Cardiac fibroblast (primary cell): Measurements from ENCODE around the gene TCF12.

Source experiments
- DNase-seq, 2 donors: peaks; one replicate each; pipeline versions ENCODE4 v3.0.0 to v3.0.0-alpha.2; 2010; ENCODE audit warnings: low read depth in 2 of 2
- H3K4me3 ChIP-seq, 2 donors: replicated peaks in 1 of 2; 1 replicate in 1 of 2; 2 replicates in 1 of 2; pipeline ENCODE4 v1.5.1; 2011; ENCODE audit warnings: low read depth in 2 of 2, low read length in 2 of 2, mild to moderate bottlenecking in 2 of 2, moderate library complexity in 1 of 2
- TF ChIP-seq, protein P1 (sequence below): IDR thresholded peaks from one replicate; pipeline ENCODE4 v1.5.1; 2011; ENCODE audit warnings: low read depth, mild to moderate bottlenecking, low read length, inconsistent platforms

Gene TCF12

DNA sequence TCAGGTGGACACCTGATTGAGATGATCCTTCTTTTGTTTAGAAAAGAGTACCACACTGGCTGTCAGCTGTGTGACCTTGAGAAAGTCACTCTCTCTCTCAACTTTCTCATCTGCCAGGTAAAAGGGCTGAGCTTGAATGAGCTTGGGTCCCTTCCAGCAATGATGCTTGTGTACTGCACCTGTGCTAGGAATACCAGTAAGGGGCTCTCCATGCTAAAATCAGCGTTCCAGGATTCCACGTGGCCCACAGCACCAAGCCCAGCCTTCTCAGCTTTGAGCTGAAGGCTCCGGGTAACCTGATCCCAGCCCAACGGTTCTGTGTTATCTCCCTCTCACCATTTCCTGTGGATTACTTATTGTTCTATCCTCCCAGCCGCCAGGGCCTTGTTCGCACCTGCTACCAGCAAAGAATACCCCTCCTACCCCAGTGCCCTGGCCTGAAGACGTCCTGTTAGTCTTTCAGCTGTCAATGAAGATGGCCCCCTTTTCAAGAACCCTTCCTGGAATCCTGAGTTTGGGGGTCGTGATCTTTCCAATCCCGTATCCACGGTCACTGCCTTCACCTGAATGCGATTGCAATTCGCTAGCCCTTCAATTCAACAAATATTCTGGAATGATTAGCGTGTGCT is 403.6 kb downstream of the TCF12 start:
- TF ChIP-seq, protein P1, sequence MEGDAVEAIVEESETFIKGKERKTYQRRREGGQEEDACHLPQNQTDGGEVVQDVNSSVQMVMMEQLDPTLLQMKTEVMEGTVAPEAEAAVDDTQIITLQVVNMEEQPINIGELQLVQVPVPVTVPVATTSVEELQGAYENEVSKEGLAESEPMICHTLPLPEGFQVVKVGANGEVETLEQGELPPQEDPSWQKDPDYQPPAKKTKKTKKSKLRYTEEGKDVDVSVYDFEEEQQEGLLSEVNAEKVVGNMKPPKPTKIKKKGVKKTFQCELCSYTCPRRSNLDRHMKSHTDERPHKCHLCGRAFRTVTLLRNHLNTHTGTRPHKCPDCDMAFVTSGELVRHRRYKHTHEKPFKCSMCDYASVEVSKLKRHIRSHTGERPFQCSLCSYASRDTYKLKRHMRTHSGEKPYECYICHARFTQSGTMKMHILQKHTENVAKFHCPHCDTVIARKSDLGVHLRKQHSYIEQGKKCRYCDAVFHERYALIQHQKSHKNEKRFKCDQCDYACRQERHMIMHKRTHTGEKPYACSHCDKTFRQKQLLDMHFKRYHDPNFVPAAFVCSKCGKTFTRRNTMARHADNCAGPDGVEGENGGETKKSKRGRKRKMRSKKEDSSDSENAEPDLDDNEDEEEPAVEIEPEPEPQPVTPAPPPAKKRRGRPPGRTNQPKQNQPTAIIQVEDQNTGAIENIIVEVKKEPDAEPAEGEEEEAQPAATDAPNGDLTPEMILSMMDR = no peak
- H3K4me3 ChIP-seq = no peak overlapping the region

DNA sequence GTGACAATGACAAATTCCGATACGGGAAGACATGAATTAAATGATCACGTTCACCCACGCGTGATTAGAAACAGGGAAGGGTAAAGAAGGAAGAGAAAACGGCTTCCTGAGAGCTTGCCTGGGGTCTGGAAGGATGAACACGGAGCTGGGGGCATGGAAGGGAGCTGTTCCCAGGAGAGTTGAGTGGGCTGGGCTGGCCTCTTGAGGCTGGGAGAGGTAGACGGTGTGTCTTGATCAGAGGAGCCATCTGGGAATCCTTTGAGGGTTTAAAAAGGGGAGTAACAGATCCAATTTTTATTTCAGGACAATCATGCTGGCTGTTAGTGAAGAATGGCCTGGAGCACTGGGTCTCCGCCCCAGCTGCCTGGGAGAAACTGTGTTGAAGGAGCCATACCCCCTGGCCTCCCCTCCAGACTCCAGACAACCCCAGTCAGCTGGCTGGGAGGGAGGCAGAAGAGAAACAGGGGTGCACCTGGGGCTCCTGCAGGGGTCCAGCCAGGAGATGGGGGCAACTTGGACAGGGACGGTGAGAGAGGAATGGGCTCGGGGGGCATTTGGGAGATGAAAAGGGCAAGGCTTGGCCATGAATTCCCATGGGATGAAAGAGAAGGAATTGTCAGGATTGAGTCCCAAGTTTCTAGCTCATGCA is 404.3 kb downstream of the TCF12 start:
- TF ChIP-seq, protein P1 = no peak
- no peak for DNase-seq
- no peak overlapping the region for H3K4me3 ChIP-seq

More for the DNA sequence above, 403.6 kb downstream of the TCF12 start:
- DNase-seq = no peak

DNA sequence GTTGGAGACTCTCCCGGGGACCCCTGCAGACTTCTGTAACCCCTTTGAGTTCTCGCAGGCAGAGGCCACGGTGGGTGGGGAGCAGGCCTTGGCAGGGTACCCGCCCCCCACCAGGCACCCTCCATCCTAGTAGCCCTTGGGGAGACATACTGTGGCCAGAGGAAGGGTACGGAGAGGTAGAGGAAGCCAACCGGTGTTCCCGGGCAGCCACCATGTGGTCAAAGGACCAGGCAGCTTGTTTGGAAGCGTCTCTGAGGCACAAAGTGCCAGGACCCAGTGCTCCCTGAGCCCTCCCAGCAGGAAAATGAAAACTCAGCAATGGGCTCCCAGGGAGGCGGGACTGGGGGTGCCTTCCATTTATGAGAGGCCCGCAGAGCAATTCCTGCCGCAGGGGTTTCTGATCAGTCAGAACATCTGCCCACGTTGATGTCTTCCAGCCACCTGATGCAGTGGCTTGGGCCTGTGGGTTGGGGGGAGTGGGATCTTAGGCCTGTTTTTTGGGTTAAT is 404.9 kb downstream of the TCF12 start:
- no peak for DNase-seq
- H3K4me3 ChIP-seq = no peak overlapping the region
- TF ChIP-seq, protein P1 = no peak

DNA sequence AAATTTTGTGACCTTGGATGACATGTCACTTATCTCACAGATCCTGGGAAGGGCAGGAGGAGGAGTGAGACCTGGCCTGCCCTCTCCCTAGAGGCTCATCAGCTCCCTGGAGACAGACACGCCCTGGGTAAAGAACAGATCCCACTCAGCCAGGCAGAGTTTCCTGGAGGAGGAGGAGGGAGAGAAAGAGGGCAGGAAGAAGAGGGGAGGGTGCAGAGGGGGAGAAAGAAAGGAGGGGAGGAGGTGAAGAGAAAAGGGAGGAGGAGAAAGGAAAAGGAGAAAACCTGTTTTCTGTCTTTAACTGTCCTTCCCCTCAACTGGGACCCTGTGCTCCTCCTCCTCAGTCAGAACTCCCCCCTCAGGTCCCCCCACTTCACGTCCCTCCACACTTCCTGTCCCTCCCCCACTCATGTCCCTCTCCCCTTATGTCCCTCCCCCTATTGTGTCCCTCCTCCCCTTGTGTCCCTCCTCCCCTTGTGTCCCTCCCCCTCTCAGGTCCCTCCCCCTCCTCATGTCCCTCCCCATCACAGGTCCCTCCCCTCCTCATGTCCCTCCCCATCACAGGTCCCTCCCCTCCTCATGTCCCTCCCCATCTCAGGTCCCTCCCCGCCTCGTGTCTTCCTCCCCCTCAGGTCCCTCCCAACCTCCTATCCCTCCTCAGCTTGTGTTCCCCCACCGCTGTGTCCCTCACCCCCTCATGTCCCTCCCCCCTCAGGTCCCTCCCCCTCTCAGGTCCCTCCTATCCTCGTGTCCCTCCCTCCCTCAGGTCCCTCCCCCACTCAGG is 405.6 kb downstream of the TCF12 start:
- peak in 1 of 2 donors; percentile 18 for DNase-seq
- TF ChIP-seq, protein P1 = no peak
- no peak overlapping the region for H3K4me3 ChIP-seq

DNA sequence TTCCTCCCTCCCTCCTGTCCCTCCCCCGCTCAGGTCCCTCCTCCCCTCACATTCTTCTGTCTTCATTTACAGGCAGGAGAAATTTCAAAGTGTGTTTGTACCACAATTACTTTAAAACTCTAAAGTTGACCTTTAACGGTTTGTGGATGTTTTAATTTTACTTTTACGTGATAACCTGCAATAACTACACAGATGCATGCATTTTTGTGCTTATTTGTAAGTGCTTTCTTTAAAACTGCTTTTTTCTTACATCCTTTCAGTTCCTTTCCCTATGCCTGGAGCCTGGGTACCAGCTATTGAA is 406.1 kb downstream of the TCF12 start:
- TF ChIP-seq, protein P1 = no peak
- DNase-seq = no peak

DNA sequence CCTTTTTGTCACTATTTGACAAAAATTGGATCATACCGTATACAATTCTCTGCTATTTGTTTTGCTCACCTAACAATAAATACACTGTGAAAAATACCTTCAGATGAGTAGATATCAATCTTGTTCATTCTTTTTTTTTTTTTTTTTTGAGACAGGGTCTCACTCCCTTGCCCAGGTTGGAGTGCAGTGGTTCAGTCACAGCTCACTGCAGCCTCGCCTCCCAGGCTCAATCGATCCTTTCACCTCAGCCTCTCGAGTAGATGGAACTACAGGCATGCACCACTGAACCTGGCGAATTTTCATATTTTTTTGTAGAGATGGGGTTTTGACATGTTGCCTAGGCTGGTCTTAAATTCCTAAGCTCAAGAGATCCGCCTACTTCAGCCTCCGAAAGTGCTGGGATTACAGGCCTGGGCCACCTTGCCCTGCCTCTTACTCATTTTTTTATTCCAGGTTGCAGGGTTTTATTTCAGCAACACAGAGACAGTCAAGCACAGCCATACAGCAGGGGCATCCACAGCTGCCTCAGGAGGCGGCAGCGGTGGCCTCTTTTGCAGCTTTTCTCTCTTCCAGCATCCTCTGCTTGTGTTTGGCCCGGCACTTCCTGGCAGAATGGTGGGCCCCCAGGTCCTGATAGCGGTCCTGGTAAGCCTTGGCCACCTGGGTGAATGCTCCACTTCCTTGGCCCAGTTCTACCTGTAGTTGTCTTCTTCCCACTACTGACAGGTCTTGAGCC is 406.7 kb downstream of the TCF12 start:
- TF ChIP-seq, protein P1 = no peak
- no peak for DNase-seq
- no peak overlapping the region for H3K4me3 ChIP-seq

More for the DNA sequence above, 406.1 kb downstream of the TCF12 start:
- H3K4me3 ChIP-seq = no peak overlapping the region
